ENCODE results near the gene JMJD8. TPM values are rescaled to one million over a fixed set of nuclear protein-coding genes. Genes with fewer than 3 reads are reported as not detected.

The JMJD8 gene
- total RNA-seq, 1 donor from 2014 or later: 64.5 TPM

DNA sequence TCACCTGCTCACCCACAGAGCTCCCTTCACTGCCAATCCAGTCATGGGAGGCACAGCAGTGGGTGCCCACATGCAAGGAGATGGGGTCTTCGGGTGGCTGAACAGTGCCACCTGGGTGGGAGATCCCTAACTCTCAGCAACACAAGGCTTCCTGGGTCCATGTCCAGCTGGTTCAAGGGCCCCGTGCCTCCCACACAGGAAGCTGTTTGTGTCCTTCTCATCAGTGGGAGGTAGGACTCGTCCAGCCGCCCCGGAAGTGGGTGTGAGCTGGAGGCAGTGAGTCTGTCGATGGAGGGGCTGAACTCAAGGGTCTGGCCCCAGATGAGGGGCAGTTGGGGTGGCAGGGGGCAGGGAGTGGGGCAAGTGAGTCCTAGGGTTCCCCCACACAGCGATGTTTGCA lies 19.9 kb upstream of the JMJD8 start:
- no peaks in the 10 kb centered on the region for H3K9me3 Mint-ChIP-seq
- H3K27me3 Mint-ChIP-seq (ENCODE audit: low read depth): peaks cover 84% of the 10 kb centered on the region
- TF ChIP-seq, protein P1, sequence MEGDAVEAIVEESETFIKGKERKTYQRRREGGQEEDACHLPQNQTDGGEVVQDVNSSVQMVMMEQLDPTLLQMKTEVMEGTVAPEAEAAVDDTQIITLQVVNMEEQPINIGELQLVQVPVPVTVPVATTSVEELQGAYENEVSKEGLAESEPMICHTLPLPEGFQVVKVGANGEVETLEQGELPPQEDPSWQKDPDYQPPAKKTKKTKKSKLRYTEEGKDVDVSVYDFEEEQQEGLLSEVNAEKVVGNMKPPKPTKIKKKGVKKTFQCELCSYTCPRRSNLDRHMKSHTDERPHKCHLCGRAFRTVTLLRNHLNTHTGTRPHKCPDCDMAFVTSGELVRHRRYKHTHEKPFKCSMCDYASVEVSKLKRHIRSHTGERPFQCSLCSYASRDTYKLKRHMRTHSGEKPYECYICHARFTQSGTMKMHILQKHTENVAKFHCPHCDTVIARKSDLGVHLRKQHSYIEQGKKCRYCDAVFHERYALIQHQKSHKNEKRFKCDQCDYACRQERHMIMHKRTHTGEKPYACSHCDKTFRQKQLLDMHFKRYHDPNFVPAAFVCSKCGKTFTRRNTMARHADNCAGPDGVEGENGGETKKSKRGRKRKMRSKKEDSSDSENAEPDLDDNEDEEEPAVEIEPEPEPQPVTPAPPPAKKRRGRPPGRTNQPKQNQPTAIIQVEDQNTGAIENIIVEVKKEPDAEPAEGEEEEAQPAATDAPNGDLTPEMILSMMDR (conservative IDR thresholded peaks at IDR 0.05): no peak
- no peaks in the 10 kb centered on the region for H3K4me1 Mint-ChIP-seq
- H3K27ac Mint-ChIP-seq (ENCODE audit: unreplicated experiment): no peak overlapping the region
- no peaks in the 10 kb centered on the region for H3K36me3 Mint-ChIP-seq (ENCODE audit: low read depth)
- no peak overlapping the region for H3K4me3 Mint-ChIP-seq
- DNase-seq (ENCODE audit: low read depth, low spot score): no peak

DNA sequence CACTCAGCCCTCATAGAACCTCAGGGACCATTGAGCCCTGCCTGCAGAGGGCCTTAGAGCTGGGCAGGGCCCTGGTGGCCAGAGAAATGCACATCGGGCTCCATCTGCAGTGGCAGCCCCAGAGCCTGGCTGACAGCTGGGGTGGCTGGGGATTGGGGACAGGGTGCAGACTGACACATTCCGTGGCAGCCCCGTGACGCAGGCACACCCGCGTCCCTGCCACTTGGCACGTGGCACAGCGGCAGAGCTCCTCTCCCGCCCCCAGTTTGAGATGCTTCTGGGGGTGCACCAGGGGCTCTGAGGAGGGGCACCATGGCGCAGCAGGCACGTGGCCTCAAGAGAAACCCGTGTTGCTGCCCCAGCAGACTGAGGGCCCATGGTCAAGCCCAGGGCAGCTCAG lies 19.3 kb upstream of the JMJD8 start:
- no peak overlapping the region for H3K4me3 Mint-ChIP-seq
- no peaks in the 10 kb centered on the region for H3K4me1 Mint-ChIP-seq
- H3K27ac Mint-ChIP-seq (ENCODE audit: unreplicated experiment): no peak overlapping the region

DNA sequence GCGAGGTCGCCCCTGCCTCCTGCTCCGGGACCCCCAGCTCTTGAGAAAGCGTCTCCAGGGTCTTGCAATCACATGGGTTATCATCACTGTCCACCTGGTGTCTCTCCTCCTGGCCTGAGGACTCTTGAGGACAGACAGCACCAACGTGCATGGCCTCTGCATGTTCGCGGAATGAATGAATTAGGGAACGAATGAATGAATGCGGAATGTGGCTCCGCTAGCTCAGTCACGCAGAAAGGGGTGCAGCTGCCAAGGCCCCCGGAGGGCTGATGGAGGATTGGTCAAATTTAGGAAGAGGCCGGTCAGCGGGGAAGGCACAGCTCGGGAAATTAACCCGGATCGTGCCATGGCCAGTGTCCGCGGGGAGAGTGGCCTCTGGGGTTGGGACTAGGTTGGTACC lies 18.2 kb upstream of the JMJD8 start:
- no peak overlapping the region for H3K27ac Mint-ChIP-seq (ENCODE audit: unreplicated experiment)
- H3K36me3 Mint-ChIP-seq (ENCODE audit: low read depth): no peaks in the 10 kb centered on the region
- DNase-seq (ENCODE audit: low read depth, low spot score): no peak
- peaks cover 86% of the 10 kb centered on the region for H3K27me3 Mint-ChIP-seq (ENCODE audit: low read depth)
- H3K4me1 Mint-ChIP-seq: no peaks in the 10 kb centered on the region
- no peak overlapping the region for H3K4me3 Mint-ChIP-seq
- TF ChIP-seq, protein P1 (conservative IDR thresholded peaks at IDR 0.05): no peak
- no peaks in the 10 kb centered on the region for H3K9me3 Mint-ChIP-seq

More for the DNA sequence above, 19.3 kb upstream of the JMJD8 start:
- H3K36me3 Mint-ChIP-seq (ENCODE audit: low read depth): no peaks in the 10 kb centered on the region
- no peak for DNase-seq (ENCODE audit: low read depth, low spot score)
- no peaks in the 10 kb centered on the region for H3K9me3 Mint-ChIP-seq
- TF ChIP-seq, protein P1 (conservative IDR thresholded peaks at IDR 0.05): no peak
- peaks cover 84% of the 10 kb centered on the region for H3K27me3 Mint-ChIP-seq (ENCODE audit: low read depth)

DNA sequence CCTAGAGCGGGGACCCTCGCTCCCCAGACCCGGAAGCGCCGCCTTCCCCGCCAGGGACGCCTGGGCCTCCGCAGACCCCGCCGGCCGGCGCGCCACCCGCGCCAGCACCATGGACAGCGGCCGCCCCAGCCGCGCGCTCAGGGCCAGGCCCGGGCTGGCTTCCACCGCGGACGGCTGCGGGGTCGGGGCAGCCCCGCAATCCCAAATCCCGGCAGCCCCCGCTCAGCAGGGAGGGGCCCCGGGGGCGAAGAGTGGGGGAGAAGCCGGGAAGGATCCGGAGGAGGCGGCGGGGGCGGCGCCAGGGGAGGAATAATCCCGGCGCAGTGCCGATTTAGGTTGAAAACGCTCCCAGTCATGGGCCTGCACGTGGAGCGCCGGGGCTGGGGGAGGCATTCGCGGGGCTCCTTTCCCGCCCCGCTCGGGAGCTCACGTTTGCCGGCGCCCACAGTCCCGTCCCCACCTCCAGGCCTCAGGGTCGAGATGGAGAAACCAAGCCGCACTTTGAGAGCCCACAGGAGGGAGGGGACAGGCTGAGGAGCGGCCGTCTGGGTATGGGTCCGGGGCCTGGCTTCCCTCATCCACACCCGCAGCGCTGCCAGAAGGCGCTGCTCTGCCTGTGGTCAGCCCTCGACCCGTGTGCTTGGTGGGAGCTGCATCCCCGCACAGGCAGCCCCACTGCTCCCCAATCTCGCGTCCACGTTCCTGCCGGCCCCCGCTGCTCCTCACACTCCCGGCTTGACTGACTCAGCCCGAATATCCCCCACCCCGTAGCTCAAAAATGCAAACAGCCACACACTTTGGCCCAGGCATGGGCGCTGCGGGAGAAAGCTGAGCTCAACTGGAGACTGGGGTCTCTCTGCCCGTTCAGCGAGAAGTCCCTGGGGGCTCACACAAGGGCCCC lies 16.8 kb upstream of the JMJD8 start:
- H3K36me3 Mint-ChIP-seq (ENCODE audit: low read depth): no peaks in the 10 kb centered on the region
- TF ChIP-seq, protein P1 (conservative IDR thresholded peaks at IDR 0.05): no peak
- peaks cover 86% of the 10 kb centered on the region for H3K27me3 Mint-ChIP-seq (ENCODE audit: low read depth)
- H3K4me3 Mint-ChIP-seq: no peak overlapping the region
- H3K4me1 Mint-ChIP-seq: no peaks in the 10 kb centered on the region
- H3K9me3 Mint-ChIP-seq: no peaks in the 10 kb centered on the region
- no peak overlapping the region for H3K27ac Mint-ChIP-seq (ENCODE audit: unreplicated experiment)
- DNase-seq (ENCODE audit: low read depth, low spot score): peak; percentile 67

DNA sequence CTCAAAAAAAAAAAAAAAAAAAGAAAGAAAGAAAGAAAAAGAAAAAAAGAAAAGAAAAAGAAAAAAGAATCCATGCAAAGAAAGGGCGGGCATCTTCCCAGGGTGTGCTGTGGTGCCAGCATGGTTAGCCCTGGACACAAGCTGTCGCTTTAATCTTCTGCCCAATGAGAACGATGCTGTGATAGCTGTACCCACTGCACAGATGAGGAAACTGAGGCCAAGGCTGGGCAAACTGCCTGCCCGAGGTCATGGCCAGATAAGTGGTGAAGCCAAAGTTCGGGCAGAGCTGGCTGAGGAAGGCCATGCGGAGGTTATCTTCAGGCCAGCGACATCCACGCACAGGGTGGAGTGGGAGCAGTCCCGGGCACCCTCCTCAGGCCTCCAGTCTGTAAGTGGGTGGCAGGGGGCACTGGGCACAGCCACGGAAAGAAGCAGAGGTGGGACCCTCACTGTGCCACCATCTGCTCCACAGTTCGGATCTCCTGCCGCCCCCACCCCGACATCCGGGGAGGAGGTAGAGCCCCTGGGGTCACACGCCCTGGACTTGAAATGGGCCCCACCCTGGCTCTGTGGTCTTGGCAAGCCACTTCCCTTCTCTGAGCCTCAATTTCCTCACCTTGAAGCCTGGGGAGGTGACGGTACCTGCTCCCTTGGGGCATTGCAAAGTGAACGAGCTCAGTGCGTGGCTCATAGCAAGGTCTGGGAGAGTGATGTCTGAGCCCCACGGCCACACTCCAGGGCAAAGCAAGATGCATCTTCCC lies 15.0 kb upstream of the JMJD8 start:
- no peak for DNase-seq (ENCODE audit: low read depth, low spot score)
- H3K27me3 Mint-ChIP-seq (ENCODE audit: low read depth): peaks cover 94% of the 10 kb centered on the region

More for the DNA sequence above, 15.0 kb upstream of the JMJD8 start:
- no peak overlapping the region for H3K27ac Mint-ChIP-seq (ENCODE audit: unreplicated experiment)
- H3K9me3 Mint-ChIP-seq: no peaks in the 10 kb centered on the region
- TF ChIP-seq, protein P1 (conservative IDR thresholded peaks at IDR 0.05): no peak
- H3K4me3 Mint-ChIP-seq: no peak overlapping the region
- no peaks in the 10 kb centered on the region for H3K36me3 Mint-ChIP-seq (ENCODE audit: low read depth)
- H3K4me1 Mint-ChIP-seq: no peaks in the 10 kb centered on the region

Data from neural crest cell (in vitro differentiated cells).